ENCODE results near the gene SLC19A3. TPM values are rescaled to one million over a fixed set of nuclear protein-coding genes. Genes with fewer than 3 reads are reported as not detected.
"Not testable (repeated sequence)": the region's sequence is repeated elsewhere in the genome, so short reads cannot be mapped to it uniquely, and the experiment has no call there.

SLC19A3 gene
- total and polyA plus RNA-seq, 8 donors, result 0.43 to 9.3 (median 2.8) TPM; not detected in 1

DNA sequence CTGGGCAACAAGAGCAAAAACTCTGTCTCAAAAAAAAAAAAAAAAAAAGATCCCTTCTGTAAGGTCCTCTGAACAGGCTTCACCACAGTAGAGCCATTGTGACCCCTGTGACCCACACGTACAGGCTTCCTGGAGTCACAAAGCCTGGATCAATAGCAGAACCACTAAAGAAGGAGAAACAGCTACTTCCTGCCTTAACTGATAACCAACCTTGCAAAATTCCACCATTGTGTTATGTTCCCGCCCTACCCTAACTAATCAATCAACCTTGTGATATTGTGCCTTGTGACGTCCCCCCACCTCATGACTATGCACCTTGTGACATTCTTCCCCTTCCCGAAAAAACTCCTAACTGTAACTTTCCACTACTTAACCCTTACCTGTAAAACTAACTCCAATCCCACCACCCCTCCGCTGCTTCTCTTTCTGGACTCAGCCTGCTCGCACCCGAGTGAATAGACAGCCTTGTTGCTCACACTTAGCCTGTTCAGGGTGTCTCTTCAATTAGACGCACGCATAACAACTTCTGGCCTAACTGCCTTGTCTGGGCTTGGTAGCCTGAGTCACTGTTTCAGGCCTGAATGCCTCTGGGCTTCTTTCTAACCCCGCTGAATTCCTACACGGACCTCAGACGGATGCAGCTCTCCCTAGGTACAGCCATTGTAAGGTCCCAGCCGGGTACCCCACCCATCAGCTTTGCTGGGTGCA lies 41.7 kb upstream of the SLC19A3 start:
- H3K27me3 ChIP-seq, result no peaks in the 10 kb centered on the region
- H3K36me3 ChIP-seq, result no peaks in the 10 kb centered on the region
- no peaks in the 10 kb centered on the region for H3K9me3 ChIP-seq
- intact Hi-C loops (cut with DNase I; ENCODE audit: low total_unique reads), result loop anchor here (10.0 kb wide), 1 partner anchor 355 kb away; no protein-coding TSS in a partner anchor
- TF ChIP-seq EP300 (IDR thresholded peaks at IDR 0.05) (no peak), POLR2AphosphoS5 (IDR thresholded peaks at IDR 0.05) (no peak), POLR2A (IDR thresholded peaks at IDR 0.05) (no peak)
- TF ChIP-seq, protein P1, sequence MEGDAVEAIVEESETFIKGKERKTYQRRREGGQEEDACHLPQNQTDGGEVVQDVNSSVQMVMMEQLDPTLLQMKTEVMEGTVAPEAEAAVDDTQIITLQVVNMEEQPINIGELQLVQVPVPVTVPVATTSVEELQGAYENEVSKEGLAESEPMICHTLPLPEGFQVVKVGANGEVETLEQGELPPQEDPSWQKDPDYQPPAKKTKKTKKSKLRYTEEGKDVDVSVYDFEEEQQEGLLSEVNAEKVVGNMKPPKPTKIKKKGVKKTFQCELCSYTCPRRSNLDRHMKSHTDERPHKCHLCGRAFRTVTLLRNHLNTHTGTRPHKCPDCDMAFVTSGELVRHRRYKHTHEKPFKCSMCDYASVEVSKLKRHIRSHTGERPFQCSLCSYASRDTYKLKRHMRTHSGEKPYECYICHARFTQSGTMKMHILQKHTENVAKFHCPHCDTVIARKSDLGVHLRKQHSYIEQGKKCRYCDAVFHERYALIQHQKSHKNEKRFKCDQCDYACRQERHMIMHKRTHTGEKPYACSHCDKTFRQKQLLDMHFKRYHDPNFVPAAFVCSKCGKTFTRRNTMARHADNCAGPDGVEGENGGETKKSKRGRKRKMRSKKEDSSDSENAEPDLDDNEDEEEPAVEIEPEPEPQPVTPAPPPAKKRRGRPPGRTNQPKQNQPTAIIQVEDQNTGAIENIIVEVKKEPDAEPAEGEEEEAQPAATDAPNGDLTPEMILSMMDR (IDR thresholded peaks at IDR 0.05), result no peak
- H3K27ac ChIP-seq, result no peak overlapping the region
- peaks cover 0 to 4% (median 0%) of the 10 kb centered on the region in 4 donors for H3K4me1 ChIP-seq
- WGBS, 5 donors, result 54 to 71% (median 65%) methylated on average over 13 of the region's 13 CpGs
- no peak overlapping the region for H3K4me3 ChIP-seq
- DNase-seq, result peak in 1 of 2 donors; percentile 62

DNA sequence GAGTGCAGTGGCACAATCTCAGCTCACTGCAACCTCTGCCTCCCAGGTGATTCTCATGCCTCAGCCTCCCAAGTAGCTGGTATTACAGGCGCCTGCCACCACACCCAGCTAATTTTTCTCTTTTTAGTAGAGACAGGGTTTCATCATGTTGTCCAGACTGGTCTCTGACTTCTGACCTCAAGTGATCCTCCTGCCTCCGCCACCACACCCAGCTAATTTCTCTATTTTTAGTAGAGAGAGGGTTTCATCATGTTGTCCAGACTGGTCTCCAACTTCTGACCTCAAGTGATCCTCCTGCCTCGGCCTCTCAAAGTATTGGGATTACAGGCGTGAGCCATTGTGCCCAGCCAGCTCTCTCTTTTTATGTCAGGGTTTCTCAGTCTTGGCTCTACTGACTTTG lies 38.4 kb upstream of the SLC19A3 start:
- intact Hi-C loops (cut with DNase I; ENCODE audit: low total_unique reads); H3K4me1 ChIP-seq; DNase-seq; H3K4me3 ChIP-seq; H3K27ac ChIP-seq; H3K36me3 ChIP-seq; H3K9me3 ChIP-seq; H3K27me3 ChIP-seq: not testable (repeated sequence)
- 65 to 75% (median 69%) methylated on average over 4 of the region's 4 CpGs for WGBS, 5 donors

DNA sequence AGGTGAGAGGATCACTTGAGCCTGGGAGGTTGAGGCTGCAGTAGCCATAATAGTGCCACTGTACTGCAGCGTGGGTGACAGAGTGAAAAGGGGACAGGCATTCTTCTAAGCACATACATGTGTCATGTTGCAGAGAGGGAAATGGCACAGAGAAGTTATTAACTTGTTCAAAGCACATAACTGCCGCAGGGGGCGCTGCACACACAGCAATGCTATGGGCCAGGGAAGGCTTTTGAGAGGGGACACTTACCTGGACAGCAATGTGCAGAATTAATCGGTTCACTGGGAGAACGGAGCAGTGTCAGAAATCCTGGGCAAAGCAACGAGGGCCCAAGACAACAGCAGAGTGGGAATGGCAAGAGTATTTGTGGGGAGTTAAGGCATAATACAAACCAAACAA lies 30.3 kb upstream of the SLC19A3 start:
- H3K27me3 ChIP-seq, result no peaks in the 10 kb centered on the region
- no peak overlapping the region for H3K27ac ChIP-seq
- H3K4me1 ChIP-seq, result no peaks in the 10 kb centered on the region
- TF ChIP-seq, protein P1 (IDR thresholded peaks at IDR 0.05), result no peak
- no peak for TF ChIP-seq EP300 (IDR thresholded peaks at IDR 0.05)
- TF ChIP-seq POLR2AphosphoS5 (IDR thresholded peaks at IDR 0.05), result no peak
- no peak for TF ChIP-seq POLR2A (IDR thresholded peaks at IDR 0.05)
- 69 to 78% (median 73%) methylated on average over 6 of the region's 6 CpGs for WGBS, 5 donors
- no peaks in the 10 kb centered on the region for H3K36me3 ChIP-seq
- DNase-seq, result peak in 1 of 2 donors; percentile 13
- intact Hi-C loops (cut with DNase I; ENCODE audit: low total_unique reads), result no loop called here
- no peaks in the 10 kb centered on the region for H3K9me3 ChIP-seq
- H3K4me3 ChIP-seq, result no peak overlapping the region

DNA sequence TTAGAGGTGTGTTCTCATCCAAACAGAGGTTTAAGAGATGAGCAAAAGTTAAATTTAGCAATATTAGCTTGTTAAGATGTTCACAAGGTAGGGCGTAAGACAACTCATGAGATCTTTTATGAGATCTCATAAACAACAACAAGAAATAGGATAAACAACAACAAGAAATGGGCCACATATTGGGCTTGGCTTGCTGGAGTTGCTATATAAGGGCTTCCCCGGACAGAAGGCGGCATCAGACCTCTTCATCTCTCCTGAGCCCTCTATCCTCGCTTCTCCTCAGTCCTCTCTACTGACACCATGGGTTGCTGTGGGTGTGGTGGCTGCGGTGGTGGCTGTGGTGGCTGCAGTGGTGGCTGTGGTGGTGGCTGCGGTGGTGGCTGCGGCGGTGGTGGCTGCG lies 27.8 kb upstream of the SLC19A3 start, which contains the start of gene SCYGR8:
SCYGR8 (plus strand) TSS at position 301 of the 400 bp plus-strand sequence; CDS start at position 301, 0 bp downstream.
- intact Hi-C loops (cut with DNase I; ENCODE audit: low total_unique reads), result no loop called here
- H3K4me1 ChIP-seq, result no peaks in the 10 kb centered on the region
- 88 to 96% (median 93%) methylated on average over 3 to 5 of the region's 9 CpGs for WGBS, 5 donors
- no peaks in the 10 kb centered on the region for H3K36me3 ChIP-seq
- H3K9me3 ChIP-seq, result no peaks in the 10 kb centered on the region
- DNase-seq, result no peak
- H3K27ac ChIP-seq, result no peak within 1 kb of the TSS
- TF ChIP-seq POLR2A (IDR thresholded peaks at IDR 0.05) (no peak), POLR2AphosphoS5 (IDR thresholded peaks at IDR 0.05) (no peak), EP300 (IDR thresholded peaks at IDR 0.05) (no peak)
- TF ChIP-seq, protein P1 (IDR thresholded peaks at IDR 0.05), result no peak
- H3K27me3 ChIP-seq, result no peaks in the 10 kb centered on the region
- no peak within 1 kb of the TSS for H3K4me3 ChIP-seq

DNA sequence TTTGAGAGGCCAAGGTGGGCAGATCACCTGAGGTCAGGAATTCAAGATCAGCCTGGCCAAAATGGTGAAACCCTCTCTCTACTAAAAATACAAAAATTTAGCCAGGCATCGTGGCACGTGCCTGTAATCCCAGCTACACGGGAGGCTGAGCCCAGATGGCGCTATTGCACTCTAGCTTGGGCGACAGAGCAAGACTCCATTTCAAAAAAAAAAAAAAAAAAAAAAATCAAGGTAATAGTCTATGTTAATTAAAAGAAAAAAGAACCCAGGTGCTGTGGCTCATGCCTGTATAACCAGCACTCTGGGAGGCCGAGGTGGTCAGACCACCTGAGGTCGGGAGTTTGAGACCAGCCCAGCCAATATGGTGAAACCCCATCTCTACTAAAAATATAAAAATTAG lies 22.9 kb upstream of the SLC19A3 start:
- intact Hi-C loops (cut with DNase I; ENCODE audit: low total_unique reads); H3K27me3 ChIP-seq; H3K9me3 ChIP-seq; DNase-seq; H3K4me1 ChIP-seq; H3K4me3 ChIP-seq; H3K36me3 ChIP-seq; H3K27ac ChIP-seq: not testable (repeated sequence)
- 63 to 84% (median 75%) methylated on average over 7 of the region's 7 CpGs for WGBS, 5 donors

Measured in stomach (tissue), 9 donors.